ENCODE data around the gene MEGF11.

The MEGF11 gene

GRCh38 chr15:66016199-66016598 lies 237.4 kb downstream of the MEGF11 start:
- POLR2A ChIA-PET = no interaction called here
- CTCF ChIA-PET = interaction anchor here (0.6 to 0.7 kb wide), 2 partner anchors 11 to 31 kb away, joined by 3 to 4 read pairs; no protein-coding TSS in a partner anchor
- DNase-seq (ENCODE audit: extremely low spot score) = no peak
- TF ChIP-seq ELF4 (IDR thresholded peaks at IDR 0.05) (no peak), LEF1 (IDR thresholded peaks at IDR 0.05; ENCODE audit: borderline replicate concordance) (no peak), NFRKB (IDR thresholded peaks at IDR 0.05) (no peak), HDGF (IDR thresholded peaks at IDR 0.05; ENCODE audit: borderline replicate concordance) (no peak), SP1 (IDR thresholded peaks at IDR 0.05) (no peak), PKNOX1 (IDR thresholded peaks at IDR 0.05) (no peak), CTBP1 (IDR thresholded peaks at IDR 0.05; ENCODE audit: borderline replicate concordance) (no peak), FOXM1 (IDR thresholded peaks at IDR 0.05; ENCODE audit: borderline replicate concordance) (no peak)

DNA sequence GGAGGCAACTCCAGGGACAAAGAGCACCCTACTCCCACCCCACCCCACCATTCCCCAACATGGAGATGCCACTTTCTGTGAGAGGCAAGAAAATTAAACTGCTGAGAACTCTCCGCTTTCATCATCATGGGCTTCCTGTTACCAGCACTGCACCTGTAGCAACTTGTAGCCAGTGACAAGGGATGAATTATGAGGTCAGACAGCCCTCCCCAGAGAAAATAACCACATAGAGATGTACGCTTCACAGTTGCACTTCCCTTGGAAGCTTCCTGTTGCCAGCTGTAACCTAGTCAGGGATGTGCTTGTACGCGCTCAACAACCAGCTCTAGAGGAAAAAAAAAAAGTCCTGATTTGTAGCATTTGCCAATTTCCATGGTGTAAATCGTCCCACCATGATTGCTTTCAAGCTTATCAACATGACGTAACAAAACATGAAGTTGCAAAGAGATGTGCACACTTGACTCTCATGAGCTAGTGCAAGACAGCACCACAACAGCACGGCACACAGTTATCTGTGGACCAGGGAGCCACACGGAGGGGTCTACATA lies 238.8 kb downstream of the MEGF11 start:
- ChIA-PET CTCF (interaction anchor here (0.7 kb wide), 1 partner anchor 105 kb away, joined by 3 read pairs; no protein-coding TSS in a partner anchor), POLR2A (interaction anchor here (0.7 to 1.2 kb wide), 2 partner anchors 12 to 200 kb away, joined by 3 read pairs; no protein-coding TSS in a partner anchor)
- no peak for DNase-seq (ENCODE audit: extremely low spot score)

GRCh38 chr15:66014022-66014421 lies 239.5 kb downstream of the MEGF11 start:
- no peak for TF ChIP-seq TARDBP (IDR thresholded peaks at IDR 0.05)
- no peak for TF ChIP-seq ELF4 (IDR thresholded peaks at IDR 0.05)
- TF ChIP-seq ZNF384 (IDR thresholded peaks at IDR 0.05) = no peak
- TF ChIP-seq CTBP1 (IDR thresholded peaks at IDR 0.05; ENCODE audit: borderline replicate concordance) = no peak
- no peak for TF ChIP-seq PKNOX1 (IDR thresholded peaks at IDR 0.05)
- TF ChIP-seq SP1 (IDR thresholded peaks at IDR 0.05) = no peak
- TF ChIP-seq BHLHE40 (IDR thresholded peaks at IDR 0.05; ENCODE audit: borderline replicate concordance) = no peak
- no peak for TF ChIP-seq FOXM1 (IDR thresholded peaks at IDR 0.05; ENCODE audit: borderline replicate concordance)
- TF ChIP-seq SUZ12 (IDR thresholded peaks at IDR 0.05) = no peak
- no peak for TF ChIP-seq L3MBTL2 (conservative IDR thresholded peaks at IDR 0.05)
- no peak for TF ChIP-seq HDGF (IDR thresholded peaks at IDR 0.05; ENCODE audit: borderline replicate concordance)
- TF ChIP-seq ARNT (IDR thresholded peaks at IDR 0.05) = no peak
- no peak for TF ChIP-seq LEF1 (IDR thresholded peaks at IDR 0.05; ENCODE audit: borderline replicate concordance)
- TF ChIP-seq NFRKB (IDR thresholded peaks at IDR 0.05) = no peak
- TF ChIP-seq FOXK2 (IDR thresholded peaks at IDR 0.05) = no peak
- TF ChIP-seq FOXA1 (IDR thresholded peaks at IDR 0.05) = no peak
- POLR2A ChIA-PET = no interaction called here
- DNase-seq (ENCODE audit: extremely low spot score) = no peak
- CTCF ChIA-PET = no interaction called here

More for the DNA sequence above, 238.8 kb downstream of the MEGF11 start:
- TF ChIP-seq ELF4 (IDR thresholded peaks at IDR 0.05) (no peak), TARDBP (IDR thresholded peaks at IDR 0.05) (no peak), L3MBTL2 (conservative IDR thresholded peaks at IDR 0.05) (no peak), HDGF (IDR thresholded peaks at IDR 0.05; ENCODE audit: borderline replicate concordance) (no peak), NFRKB (IDR thresholded peaks at IDR 0.05) (no peak), BHLHE40 (IDR thresholded peaks at IDR 0.05; ENCODE audit: borderline replicate concordance) (no peak), SP1 (IDR thresholded peaks at IDR 0.05) (no peak), FOXA1 (IDR thresholded peaks at IDR 0.05) (no peak), CTBP1 (IDR thresholded peaks at IDR 0.05; ENCODE audit: borderline replicate concordance) (no peak), FOXK2 (IDR thresholded peaks at IDR 0.05) (no peak), FOXM1 (IDR thresholded peaks at IDR 0.05; ENCODE audit: borderline replicate concordance) (no peak), PKNOX1 (IDR thresholded peaks at IDR 0.05) (no peak), SUZ12 (IDR thresholded peaks at IDR 0.05) (no peak), ZNF384 (IDR thresholded peaks at IDR 0.05) (no peak), ARNT (IDR thresholded peaks at IDR 0.05) (no peak), LEF1 (IDR thresholded peaks at IDR 0.05; ENCODE audit: borderline replicate concordance) (no peak)

DNA sequence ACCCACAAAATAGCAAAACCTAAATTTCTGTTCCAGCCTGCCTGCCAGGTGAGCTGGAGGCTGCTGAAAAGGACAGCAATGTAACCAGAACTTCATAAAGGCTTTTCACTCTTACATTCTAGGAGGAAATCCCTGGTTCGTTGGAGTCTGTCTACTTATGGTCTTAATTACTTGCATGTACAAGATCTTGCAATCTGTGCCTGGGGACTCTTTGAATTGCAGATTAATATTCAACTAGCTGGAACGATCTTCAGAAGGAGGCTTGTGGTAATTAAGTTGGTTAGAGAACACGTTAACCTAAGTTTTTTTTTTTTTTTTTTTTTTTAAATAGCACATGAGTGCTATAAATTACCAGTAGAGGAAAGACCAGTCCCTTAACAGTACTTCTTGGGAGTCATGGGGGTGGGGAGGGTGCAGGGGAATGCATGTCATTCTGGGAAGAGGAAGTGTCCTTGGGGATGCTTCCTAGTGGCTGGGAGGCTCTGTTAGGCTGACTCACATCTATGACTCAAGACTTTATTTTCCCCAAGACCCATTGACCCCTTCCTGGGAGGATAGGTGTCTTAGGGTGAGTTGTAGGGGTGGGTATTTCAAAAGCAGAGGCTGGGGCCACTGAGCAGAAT lies 244.5 kb downstream of the MEGF11 start:
- TF ChIP-seq FOXK2 (IDR thresholded peaks at IDR 0.05) (no peak), SP1 (IDR thresholded peaks at IDR 0.05) (no peak), NFRKB (IDR thresholded peaks at IDR 0.05) (no peak), SUZ12 (IDR thresholded peaks at IDR 0.05) (no peak), PKNOX1 (IDR thresholded peaks at IDR 0.05) (no peak), ELF4 (IDR thresholded peaks at IDR 0.05) (no peak), ARNT (IDR thresholded peaks at IDR 0.05) (no peak), ZNF384 (IDR thresholded peaks at IDR 0.05) (no peak)
- POLR2A ChIA-PET = no interaction called here
- DNase-seq (ENCODE audit: extremely low spot score) = no peak
- CTCF ChIA-PET = no interaction called here

DNA sequence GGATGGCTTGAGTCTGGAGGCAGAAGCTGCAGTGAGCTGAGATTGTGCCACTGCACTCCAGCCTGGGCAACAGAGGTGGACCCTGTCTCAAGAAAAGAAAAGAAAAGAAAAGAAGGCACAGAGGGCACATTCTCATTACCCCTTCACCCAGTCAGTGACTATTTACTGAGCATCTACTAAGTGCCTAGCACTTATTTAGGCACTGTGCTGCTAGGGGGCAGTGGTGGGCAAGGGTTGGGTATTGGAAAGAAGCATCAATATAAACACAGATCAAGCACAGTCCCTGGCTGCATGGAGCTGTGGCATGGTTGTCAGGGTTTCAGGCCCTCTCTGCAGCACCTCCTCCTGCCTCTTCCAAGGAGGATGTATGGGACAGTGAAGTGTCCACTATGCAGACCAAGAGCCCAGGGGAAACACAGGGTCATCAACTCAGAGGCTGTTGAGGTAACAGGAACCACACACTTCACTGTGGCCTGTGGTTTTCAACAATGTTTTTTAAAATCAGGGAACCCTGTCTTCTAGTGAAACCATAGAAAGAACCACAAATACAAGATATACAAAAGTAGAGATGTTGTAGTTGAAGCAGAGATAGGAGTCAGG lies 245.8 kb downstream of the MEGF11 start:
- ChIA-PET POLR2A (no interaction called here), CTCF (interaction anchor here (0.6 kb wide), 1 partner anchor 713 kb away, joined by 3 read pairs; no protein-coding TSS in a partner anchor)
- DNase-seq (ENCODE audit: extremely low spot score) = no peak
- TF ChIP-seq CTBP1 (IDR thresholded peaks at IDR 0.05; ENCODE audit: borderline replicate concordance) = no peak
